BLaER1 treated with 17β-estradiol and CSF1 and Interleukin-3, amounts not matched to agents 10 nM and 100 nM (cell line): ENCODE results near the gene CIZ1.

Source experiments
- H3K27ac ChIP-seq, 11 experiments: shearing (Covaris generic); formaldehyde crosslinking; 2 replicates each; pipeline ENCODE4 v1.8.1; 2022
- H3K27me3 ChIP-seq, 11 experiments: shearing (Covaris generic); formaldehyde crosslinking; 2 replicates each; pipeline ENCODE4 v1.8.1; 2022
- H3K36me3 ChIP-seq, 11 experiments: shearing (Covaris generic); formaldehyde crosslinking; 2 replicates each; pipeline ENCODE4 v1.8.1; 2022
- H3K4me1 ChIP-seq, 10 experiments: shearing (Covaris generic); formaldehyde crosslinking; 2 replicates each; pipeline ENCODE4 v1.8.1; 2022
- H3K4me2 ChIP-seq, 11 experiments: shearing (Covaris generic); formaldehyde crosslinking; 2 replicates each; pipeline ENCODE4 v1.8.1; 2022
- H3K4me3 ChIP-seq, 10 experiments: shearing (Covaris generic); formaldehyde crosslinking; 2 replicates each; pipeline ENCODE4 v1.8.1; 2022
- H3K9ac ChIP-seq, 11 experiments: shearing (Covaris generic); formaldehyde crosslinking; 2 replicates each; pipeline ENCODE4 v1.8.1; 2022
- H3K9me3 ChIP-seq, 11 experiments: shearing (Covaris generic); formaldehyde crosslinking; replicated peaks in 1 of 11; 2 replicates each; pipeline ENCODE4 v1.8.1; 2022
- H4K20me1 ChIP-seq, 11 experiments: shearing (Covaris generic); formaldehyde crosslinking; 2 replicates each; pipeline ENCODE4 v1.8.1; 2022
- Cebpa-rat ChIP-seq, 11 experiments: shearing (Covaris generic); IDR thresholded peaks; 2 replicates each; pipeline ENCODE4 v1.8.1; 2022

The CIZ1 gene

GRCh38 chr9:128123451-128124080, 67.8 kb downstream of the CIZ1 start:
- peaks cover 47 to 53% (median 50%) of the 10 kb centered on the region in 11 experiments for H3K36me3 ChIP-seq
- peaks cover 32 to 72% (median 59%) of the 10 kb centered on the region in 10 experiments for H3K4me1 ChIP-seq
- H3K4me3 ChIP-seq = no peak overlapping the region
- no peak for TF ChIP-seq Cebpa-rat (IDR thresholded peaks at IDR 0.05)
- H4K20me1 ChIP-seq = peaks cover 24 to 80% (median 68%) of the 10 kb centered on the region in 11 experiments; a peak in 21 of 22 replicates
- H3K9ac ChIP-seq = no peak overlapping the region
- H3K9me3 ChIP-seq = no peaks in the 10 kb centered on the region
- H3K27me3 ChIP-seq = no peaks in the 10 kb centered on the region
- peak overlapping the region in 2 of 11 experiments; percentile 71 to 84; a peak in 2 of 22 replicates for H3K4me2 ChIP-seq
- no peak overlapping the region for H3K27ac ChIP-seq

DNA sequence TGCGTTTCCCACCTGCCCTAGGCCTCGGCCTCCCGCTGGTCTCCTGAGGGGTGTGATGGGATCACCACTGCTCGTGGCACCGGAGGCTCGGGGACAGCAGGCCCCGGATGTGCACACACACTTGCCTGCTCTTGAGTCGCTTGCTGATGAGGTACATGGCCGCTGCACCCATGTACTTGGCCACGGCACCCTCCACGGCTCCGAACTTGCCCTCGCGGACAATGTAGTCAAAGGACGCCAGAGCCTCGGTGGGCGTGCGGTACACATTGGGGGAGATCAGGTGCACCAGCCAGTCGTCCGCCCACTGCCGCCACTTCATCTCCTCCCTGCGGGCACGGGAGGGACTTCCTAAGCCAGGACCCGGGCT, 68.6 kb downstream of the CIZ1 start:
- no peak for TF ChIP-seq Cebpa-rat (IDR thresholded peaks at IDR 0.05)
- Histone ChIP-seq H3K36me3 (peaks cover 47 to 53% (median 50%) of the 10 kb centered on the region in 11 experiments), H3K27me3 (no peaks in the 10 kb centered on the region), H3K4me1 (peaks cover 36 to 77% (median 65%) of the 10 kb centered on the region in 10 experiments), H4K20me1 (peaks cover 24 to 87% (median 68%) of the 10 kb centered on the region in 11 experiments; a peak in 21 of 22 replicates), H3K4me3 (no peak overlapping the region), H3K9me3 (no peaks in the 10 kb centered on the region), H3K4me2 (peak overlapping the region; percentile 18 to 84 (median 69)), H3K27ac (peak overlapping the region in 5 of 11 experiments; percentile 22 to 50 (median 47); a peak in 6 of 22 replicates), H3K9ac (peak overlapping the region in 10 of 11 experiments; percentile 5 to 64 (median 42); a peak in 12 of 22 replicates)

GRCh38 chr9:128121924-128122808, 69.2 kb downstream of the CIZ1 start:
- H3K4me3 ChIP-seq = no peak overlapping the region
- H3K9me3 ChIP-seq = no peaks in the 10 kb centered on the region
- H3K27ac ChIP-seq = peak overlapping the region in 6 of 11 experiments; percentile 18 to 50 (median 41); a peak in 7 of 22 replicates
- H3K36me3 ChIP-seq = peaks cover 47 to 53% (median 50%) of the 10 kb centered on the region in 11 experiments
- peaks cover 24 to 88% (median 68%) of the 10 kb centered on the region in 11 experiments; a peak in 21 of 22 replicates for H4K20me1 ChIP-seq
- TF ChIP-seq Cebpa-rat (IDR thresholded peaks at IDR 0.05) = no peak
- peak overlapping the region; percentile 18 to 84 (median 69) for H3K4me2 ChIP-seq
- peaks cover 36 to 79% (median 67%) of the 10 kb centered on the region in 10 experiments for H3K4me1 ChIP-seq
- H3K9ac ChIP-seq = peak overlapping the region in 10 of 11 experiments; percentile 5 to 64 (median 42); a peak in 15 of 22 replicates
- H3K27me3 ChIP-seq = no peaks in the 10 kb centered on the region

DNA sequence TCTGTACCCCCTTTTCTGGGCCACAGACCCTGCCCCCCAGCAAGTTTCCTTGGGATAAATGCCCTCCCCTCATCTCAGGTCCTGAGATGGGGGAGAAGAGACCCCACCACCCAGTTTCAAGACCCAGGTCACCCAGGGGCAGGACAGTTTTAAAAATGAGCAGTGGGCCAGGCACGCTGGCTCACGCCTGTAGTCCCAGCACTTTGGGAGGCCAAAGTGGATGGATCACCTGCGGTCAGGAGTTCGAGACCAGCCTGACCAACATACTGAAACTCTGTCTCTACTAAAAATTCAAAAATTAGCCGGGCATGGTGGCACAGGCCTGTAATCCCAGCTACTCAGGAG, 69.9 kb downstream of the CIZ1 start:
- peaks cover 47 to 53% (median 50%) of the 10 kb centered on the region in 11 experiments for H3K36me3 ChIP-seq
- peaks cover 36 to 73% (median 62%) of the 10 kb centered on the region in 10 experiments for H3K4me1 ChIP-seq
- peaks cover 24 to 87% (median 68%) of the 10 kb centered on the region in 11 experiments; a peak in 21 of 22 replicates for H4K20me1 ChIP-seq
- H3K27ac ChIP-seq = no peak overlapping the region
- TF ChIP-seq Cebpa-rat (IDR thresholded peaks at IDR 0.05) = no peak
- no peak overlapping the region for H3K4me3 ChIP-seq
- peak overlapping the region in 4 of 11 experiments; percentile 69 to 84 (median 79); a peak in 7 of 22 replicates for H3K4me2 ChIP-seq
- peak overlapping the region in 3 of 11 experiments; percentile 6 to 60 (median 29); a peak in 2 of 22 replicates for H3K9ac ChIP-seq
- no peaks in the 10 kb centered on the region for H3K27me3 ChIP-seq
- H3K9me3 ChIP-seq = no peaks in the 10 kb centered on the region

- Histone ChIP-seq H4K20me1 (peaks cover 22 to 84% (median 62%) of the 10 kb centered on the region in 11 experiments; a peak in 21 of 22 replicates), H3K27me3 (no peaks in the 10 kb centered on the region), H3K36me3 (peaks cover 47 to 56% (median 50%) of the 10 kb centered on the region in 11 experiments), H3K4me3 (no peak overlapping the region), H3K9me3 (no peaks in the 10 kb centered on the region), H3K9ac (peak overlapping the region in 3 of 11 experiments; percentile 6 to 60 (median 29); a peak in 2 of 22 replicates), H3K4me1 (peaks cover 36 to 69% (median 59%) of the 10 kb centered on the region in 10 experiments), H3K27ac (no peak overlapping the region), H3K4me2 (peak overlapping the region in 3 of 11 experiments; percentile 69 to 84 (median 76); a peak in 3 of 22 replicates)
- no peak for TF ChIP-seq Cebpa-rat (IDR thresholded peaks at IDR 0.05)
These were observed 70.5 kb downstream of the CIZ1 start for GRCh38 chr9:128120741-128121465.

- H4K20me1 ChIP-seq = peaks cover 14 to 80% (median 55%) of the 10 kb centered on the region in 11 experiments; a peak in 21 of 22 replicates
- no peaks in the 10 kb centered on the region for H3K27me3 ChIP-seq
- no peak overlapping the region for H3K27ac ChIP-seq
- H3K4me1 ChIP-seq = peaks cover 36 to 69% (median 54%) of the 10 kb centered on the region in 10 experiments
- H3K9me3 ChIP-seq = no peaks in the 10 kb centered on the region
- H3K4me3 ChIP-seq = no peak overlapping the region
- peaks cover 47 to 63% (median 53%) of the 10 kb centered on the region in 11 experiments for H3K36me3 ChIP-seq
- no peak overlapping the region; a peak in 1 of 22 replicates for H3K9ac ChIP-seq
- H3K4me2 ChIP-seq = peak overlapping the region in 2 of 11 experiments; percentile 53 to 74; a peak in 1 of 22 replicates
- TF ChIP-seq Cebpa-rat (IDR thresholded peaks at IDR 0.05) = no peak
These were observed 71.2 kb downstream of the CIZ1 start for GRCh38 chr9:128120061-128120740.

- peaks cover 36 to 64% (median 49%) of the 10 kb centered on the region in 10 experiments for H3K4me1 ChIP-seq
- peak overlapping the region in 7 of 11 experiments; percentile 1 to 74 (median 53); a peak in 10 of 22 replicates for H3K4me2 ChIP-seq
- peak overlapping the region in 4 of 11 experiments; percentile 2 to 50 (median 14); a peak in 3 of 22 replicates for H3K9ac ChIP-seq
- no peak for TF ChIP-seq Cebpa-rat (IDR thresholded peaks at IDR 0.05)
- H3K9me3 ChIP-seq = no peaks in the 10 kb centered on the region
- peaks cover 42 to 66% (median 55%) of the 10 kb centered on the region in 11 experiments for H3K36me3 ChIP-seq
- no peak overlapping the region for H3K4me3 ChIP-seq
- H3K27me3 ChIP-seq = no peaks in the 10 kb centered on the region
- no peak overlapping the region for H3K27ac ChIP-seq
- H4K20me1 ChIP-seq = peaks cover 4 to 80% (median 45%) of the 10 kb centered on the region in 11 experiments; a peak in 20 of 22 replicates
These were observed 72.3 kb downstream of the CIZ1 start for GRCh38 chr9:128118971-128119665.
